Measurements from ENCODE around the gene GANAB.
A peak's percentile ranks its signal among the peaks of the same experiment; 100 is the strongest.

Gene GANAB

DNA sequence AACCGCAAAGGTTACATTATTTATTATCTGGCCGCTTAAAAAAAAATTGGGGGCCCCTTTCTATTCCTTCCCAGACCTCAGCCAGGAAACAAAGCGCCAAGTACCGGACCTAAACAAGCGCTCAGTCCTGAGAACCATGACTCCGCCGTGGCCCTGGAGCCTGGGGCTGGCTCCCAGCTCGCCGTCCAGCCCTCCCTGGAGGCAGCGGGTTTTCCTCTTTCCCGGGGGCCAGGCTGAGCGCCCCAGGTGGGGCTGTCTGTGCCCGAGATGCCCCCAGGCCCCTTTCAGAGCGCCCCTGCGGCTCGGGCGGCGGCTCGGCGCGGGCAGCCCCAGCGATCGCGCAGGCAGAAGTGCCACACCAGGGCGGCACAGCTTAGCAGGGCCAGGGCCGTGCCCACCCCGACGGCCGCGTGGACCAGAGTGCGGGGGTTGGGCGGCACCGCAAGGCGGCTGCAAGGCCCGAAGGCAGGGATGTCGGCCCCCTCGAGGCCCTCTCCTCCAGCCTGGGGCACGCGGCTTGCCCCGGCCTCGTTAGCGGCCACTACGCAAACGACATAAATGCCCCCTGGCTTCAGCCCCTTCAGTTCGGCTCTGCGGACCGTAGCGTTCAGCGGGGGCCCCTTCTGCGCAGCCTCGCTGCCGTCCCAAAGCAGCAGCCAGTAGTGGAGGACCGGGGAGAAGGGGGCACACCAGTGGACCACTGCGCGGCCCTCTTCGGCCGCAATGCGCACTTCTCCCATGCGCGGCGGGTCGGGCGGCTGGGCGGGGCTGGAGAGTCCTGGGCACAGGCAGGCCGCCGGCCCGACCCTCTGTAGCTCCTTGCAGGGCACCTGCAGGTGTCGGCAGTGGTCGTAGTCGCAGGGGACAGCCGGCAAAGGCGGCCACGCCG, 41.3 kb upstream of the GANAB start:
- Histone ChIP-seq H3K56ac (ENCODE audit: low read length) (no peak overlapping the region), H2BK5ac (ENCODE audit: low read length) (no peak overlapping the region)
- WGBS (ENCODE audit: extremely low coverage, insufficient coverage, low lambda C conversion rate) = 100% methylated on average over 2 of the region's 74 CpGs

GRCh38 chr11:62682518-62682917, 36.1 kb upstream of the GANAB start:
- H3K4me2 ChIP-seq (ENCODE audit: low read length) = no peak overlapping the region
- H3K23ac ChIP-seq (ENCODE audit: low read length) = no peak overlapping the region
- H3K4ac ChIP-seq (ENCODE audit: low read depth, low read length) = no peak overlapping the region
- no peak overlapping the region for H3K18ac ChIP-seq (ENCODE audit: low read length)
- H2BK120ac ChIP-seq (ENCODE audit: low read depth, low read length) = no peak overlapping the region
- H2BK5ac ChIP-seq (ENCODE audit: low read length) = no peak overlapping the region
- no peak overlapping the region for H3K27ac ChIP-seq (ENCODE audit: low read depth, low read length)
- H3K36me3 ChIP-seq (ENCODE audit: control insufficient read depth, insufficient read depth, low read length) = no peaks in the 10 kb centered on the region
- H3K27me3 ChIP-seq (ENCODE audit: insufficient read depth, low read length, poor library complexity) = no peaks in the 10 kb centered on the region
- no peak overlapping the region for H2BK15ac ChIP-seq (replicated peaks; ENCODE audit: low read depth)
- H4K8ac ChIP-seq (ENCODE audit: low read depth, low read length) = no peak overlapping the region
- no peak overlapping the region for H2AK5ac ChIP-seq (ENCODE audit: low read length)
- H3K56ac ChIP-seq (ENCODE audit: low read length) = no peak overlapping the region
- H4K5ac ChIP-seq (ENCODE audit: low read length) = no peak overlapping the region
- H3K4me1 ChIP-seq (ENCODE audit: control insufficient read depth, low read depth, low read length) = peaks cover 3% of the 10 kb centered on the region
- DNase-seq = no peak
- H3K4me3 ChIP-seq (ENCODE audit: low read length) = no peak overlapping the region
- H3K9ac ChIP-seq (ENCODE audit: low read length) = no peak overlapping the region
- WGBS (ENCODE audit: extremely low coverage, insufficient coverage, low lambda C conversion rate) = no CpG with 5 or more reads among the region's 7 CpGs
- peaks cover 10% of the 10 kb centered on the region for H3K79me2 ChIP-seq (ENCODE audit: control insufficient read depth, insufficient read depth, low read length)
- H3K79me1 ChIP-seq (ENCODE audit: low read length) = peaks cover 6% of the 10 kb centered on the region

More for the DNA sequence above, 41.3 kb upstream of the GANAB start:
- Histone ChIP-seq H3K23ac (ENCODE audit: low read length) (no peak overlapping the region), H3K27ac (ENCODE audit: low read depth, low read length) (no peak overlapping the region), H2BK15ac (replicated peaks; ENCODE audit: low read depth) (no peak overlapping the region), H3K36me3 (ENCODE audit: control insufficient read depth, insufficient read depth, low read length) (peaks cover 3% of the 10 kb centered on the region), H3K4ac (ENCODE audit: low read depth, low read length) (no peak overlapping the region), H2BK120ac (ENCODE audit: low read depth, low read length) (no peak overlapping the region), H4K5ac (ENCODE audit: low read length) (no peak overlapping the region), H3K18ac (ENCODE audit: low read length) (no peak overlapping the region), H3K27me3 (ENCODE audit: insufficient read depth, low read length, poor library complexity) (no peaks in the 10 kb centered on the region), H2AK5ac (ENCODE audit: low read length) (no peak overlapping the region), H3K79me2 (ENCODE audit: control insufficient read depth, insufficient read depth, low read length) (no peaks in the 10 kb centered on the region), H3K4me1 (ENCODE audit: control insufficient read depth, low read depth, low read length) (no peaks in the 10 kb centered on the region), H4K8ac (ENCODE audit: low read depth, low read length) (no peak overlapping the region), H3K4me2 (ENCODE audit: low read length) (no peak overlapping the region), H3K4me3 (ENCODE audit: low read length) (no peak overlapping the region), H3K9ac (ENCODE audit: low read length) (no peak overlapping the region), H3K79me1 (ENCODE audit: low read length) (no peaks in the 10 kb centered on the region)
- no peak for DNase-seq

DNA sequence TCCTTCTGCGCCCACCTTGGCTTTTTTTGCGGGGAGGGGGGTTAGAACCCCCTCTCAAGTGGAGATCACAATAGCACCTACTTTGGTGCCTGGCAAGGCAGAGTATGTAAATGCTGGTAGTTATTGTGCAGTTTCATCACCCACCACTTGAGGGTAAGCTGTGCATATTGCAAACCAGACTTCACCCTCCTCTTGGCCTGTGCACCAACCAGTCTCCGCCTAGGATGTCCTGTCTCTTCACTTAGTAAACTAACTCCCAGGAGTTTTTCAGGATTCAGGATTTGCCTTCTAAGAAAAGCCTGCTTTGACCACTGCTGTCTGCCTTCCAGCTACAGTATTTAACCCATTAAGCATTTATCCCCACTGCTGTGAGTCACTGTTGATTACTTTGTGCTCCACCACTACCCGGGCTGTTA, 34.4 kb upstream of the GANAB start:
- WGBS (ENCODE audit: extremely low coverage, insufficient coverage, low lambda C conversion rate) = no CpG with 5 or more reads among the region's 4 CpGs
- Histone ChIP-seq H3K27ac (ENCODE audit: low read depth, low read length) (no peak overlapping the region), H2BK15ac (replicated peaks; ENCODE audit: low read depth) (no peak overlapping the region), H2BK5ac (ENCODE audit: low read length) (no peak overlapping the region), H4K5ac (ENCODE audit: low read length) (no peak overlapping the region), H3K36me3 (ENCODE audit: control insufficient read depth, insufficient read depth, low read length) (peaks cover 5% of the 10 kb centered on the region), H3K4me1 (ENCODE audit: control insufficient read depth, low read depth, low read length) (peaks cover 3% of the 10 kb centered on the region), H3K18ac (ENCODE audit: low read length) (no peak overlapping the region), H3K56ac (ENCODE audit: low read length) (peak overlapping the region; percentile 25), H3K4me3 (ENCODE audit: low read length) (no peak overlapping the region), H3K9ac (ENCODE audit: low read length) (no peak overlapping the region), H3K23ac (ENCODE audit: low read length) (no peak overlapping the region), H2AK5ac (ENCODE audit: low read length) (no peak overlapping the region), H3K4ac (ENCODE audit: low read depth, low read length) (no peak overlapping the region), H3K27me3 (ENCODE audit: insufficient read depth, low read length, poor library complexity) (no peaks in the 10 kb centered on the region), H3K79me2 (ENCODE audit: control insufficient read depth, insufficient read depth, low read length) (peaks cover 10% of the 10 kb centered on the region), H4K8ac (ENCODE audit: low read depth, low read length) (no peak overlapping the region), H3K4me2 (ENCODE audit: low read length) (no peak overlapping the region), H2BK120ac (ENCODE audit: low read depth, low read length) (no peak overlapping the region), H3K79me1 (ENCODE audit: low read length) (peaks cover 9% of the 10 kb centered on the region)
- peak; percentile 50 for DNase-seq

DNA sequence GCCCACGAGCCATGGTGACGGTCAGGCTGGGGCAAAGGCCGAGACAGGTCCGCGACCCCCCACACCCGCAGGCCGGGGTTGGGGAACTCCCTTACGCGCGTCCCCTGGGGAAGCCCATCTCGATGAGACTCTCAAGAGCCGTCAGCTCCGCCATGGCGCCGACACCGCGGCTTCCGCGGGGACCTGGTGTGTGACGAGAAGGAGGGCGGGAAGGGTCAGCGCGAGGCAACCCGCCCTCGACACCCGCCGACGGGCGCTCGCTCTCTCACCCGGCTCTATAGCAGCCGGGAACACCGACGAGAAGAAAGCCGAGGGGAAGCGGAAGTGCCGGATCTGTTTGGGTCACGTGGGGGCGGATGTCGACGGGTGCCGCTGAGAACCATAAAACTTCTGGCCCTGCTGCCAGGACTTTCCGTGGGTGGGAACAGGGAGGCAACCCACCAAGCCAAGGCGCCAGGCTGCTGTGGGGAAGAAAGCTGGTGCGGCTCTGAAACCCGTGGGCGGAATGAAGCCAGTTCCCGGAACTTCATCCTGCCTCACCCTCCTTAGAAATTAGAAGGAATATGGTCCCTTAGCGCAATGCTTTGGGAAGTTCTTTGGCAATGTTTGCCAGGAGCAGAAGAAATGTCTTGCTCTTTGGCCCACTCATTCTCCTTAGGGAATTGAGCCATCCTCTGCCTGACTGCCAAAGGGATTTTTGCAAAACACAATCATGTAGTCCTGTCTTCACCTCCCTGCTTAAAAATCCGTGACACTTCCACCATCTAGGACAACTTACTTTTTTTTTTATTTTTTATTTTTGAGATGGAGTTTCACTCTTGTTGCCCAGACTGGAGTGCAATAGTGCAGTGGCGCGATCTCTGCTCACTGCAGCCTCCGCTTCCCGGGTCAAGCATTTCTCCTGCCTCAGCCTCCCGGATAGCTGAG, 32.6 kb upstream of the GANAB start, which contains the start of gene UBXN1:
Gene UBXN1 (minus strand): TSS at position 304 of the 927 bp plus-strand sequence. CDS start 150 bp downstream, at position 154.
- Histone ChIP-seq H3K56ac (ENCODE audit: low read length) (peak within 1 kb of the TSS; percentile 94), H3K4me3 (ENCODE audit: low read length) (peak within 1 kb of the TSS; percentile 84), H3K79me1 (ENCODE audit: low read length) (peaks cover 9% of the 10 kb centered on the region), H3K36me3 (ENCODE audit: control insufficient read depth, insufficient read depth, low read length) (peaks cover 5% of the 10 kb centered on the region), H2AK5ac (ENCODE audit: low read length) (no peak within 1 kb of the TSS), H2BK5ac (ENCODE audit: low read length) (no peak within 1 kb of the TSS), H3K4me2 (ENCODE audit: low read length) (peak within 1 kb of the TSS; percentile 72), H3K23ac (ENCODE audit: low read length) (no peak within 1 kb of the TSS), H2BK120ac (ENCODE audit: low read depth, low read length) (no peak within 1 kb of the TSS), H4K8ac (ENCODE audit: low read depth, low read length) (peak within 1 kb of the TSS; percentile 6), H3K27me3 (ENCODE audit: insufficient read depth, low read length, poor library complexity) (no peaks in the 10 kb centered on the region), H3K79me2 (ENCODE audit: control insufficient read depth, insufficient read depth, low read length) (peaks cover 10% of the 10 kb centered on the region), H2BK15ac (replicated peaks; ENCODE audit: low read depth) (no peak within 1 kb of the TSS), H3K18ac (ENCODE audit: low read length) (no peak within 1 kb of the TSS), H3K27ac (ENCODE audit: low read depth, low read length) (peak within 1 kb of the TSS; percentile 1), H3K4me1 (ENCODE audit: control insufficient read depth, low read depth, low read length) (peaks cover 3% of the 10 kb centered on the region), H3K9ac (ENCODE audit: low read length) (peak within 1 kb of the TSS; percentile 86), H4K5ac (ENCODE audit: low read length) (peak within 1 kb of the TSS; percentile 93), H3K4ac (ENCODE audit: low read depth, low read length) (no peak within 1 kb of the TSS)
- WGBS (ENCODE audit: extremely low coverage, insufficient coverage, low lambda C conversion rate) = no CpG with 5 or more reads among the region's 55 CpGs
- DNase-seq = peak; percentile 90

- WGBS (ENCODE audit: extremely low coverage, insufficient coverage, low lambda C conversion rate) = no CpG with 5 or more reads among the region's 16 CpGs
- no peak overlapping the region for H3K27ac ChIP-seq (ENCODE audit: low read depth, low read length)
- peak overlapping the region; percentile 72 for H3K4me2 ChIP-seq (ENCODE audit: low read length)
Observed at GRCh38 chr11:62678433-62678769, 32.0 kb upstream of the GANAB start.

More at GRCh38 chr11:62678433-62678769, 32.0 kb upstream of the GANAB start:
- DNase-seq = no peak
- no peak overlapping the region for H4K8ac ChIP-seq (ENCODE audit: low read depth, low read length)
- H3K9ac ChIP-seq (ENCODE audit: low read length) = peak overlapping the region; percentile 86
- peaks cover 9% of the 10 kb centered on the region for H3K79me1 ChIP-seq (ENCODE audit: low read length)
- H2BK15ac ChIP-seq (replicated peaks; ENCODE audit: low read depth) = no peak overlapping the region
- peak overlapping the region; percentile 94 for H3K56ac ChIP-seq (ENCODE audit: low read length)
- H3K4ac ChIP-seq (ENCODE audit: low read depth, low read length) = no peak overlapping the region
- no peak overlapping the region for H2BK5ac ChIP-seq (ENCODE audit: low read length)
- no peaks in the 10 kb centered on the region for H3K27me3 ChIP-seq (ENCODE audit: insufficient read depth, low read length, poor library complexity)
- no peak overlapping the region for H3K23ac ChIP-seq (ENCODE audit: low read length)
- H3K36me3 ChIP-seq (ENCODE audit: control insufficient read depth, insufficient read depth, low read length) = peaks cover 5% of the 10 kb centered on the region
- H3K18ac ChIP-seq (ENCODE audit: low read length) = no peak overlapping the region
- H4K5ac ChIP-seq (ENCODE audit: low read length) = no peak overlapping the region
- peak overlapping the region; percentile 84 for H3K4me3 ChIP-seq (ENCODE audit: low read length)
- no peak overlapping the region for H2BK120ac ChIP-seq (ENCODE audit: low read depth, low read length)
- H3K4me1 ChIP-seq (ENCODE audit: control insufficient read depth, low read depth, low read length) = peaks cover 3% of the 10 kb centered on the region
- H2AK5ac ChIP-seq (ENCODE audit: low read length) = no peak overlapping the region
- H3K79me2 ChIP-seq (ENCODE audit: control insufficient read depth, insufficient read depth, low read length) = peaks cover 10% of the 10 kb centered on the region

All from mesendoderm (in vitro differentiated cells).